ENCODE results near the gene OSTN. TPM values are rescaled to one million over a fixed set of nuclear protein-coding genes. Genes with fewer than 3 reads are reported as not detected.
"Not testable (repeated sequence)": the region's sequence is repeated elsewhere in the genome, so short reads cannot be mapped to it uniquely, and the experiment has no call there.

Gene OSTN
- total and polyA plus RNA-seq, 8 donors, result 0.70 TPM; not detected in 7

DNA sequence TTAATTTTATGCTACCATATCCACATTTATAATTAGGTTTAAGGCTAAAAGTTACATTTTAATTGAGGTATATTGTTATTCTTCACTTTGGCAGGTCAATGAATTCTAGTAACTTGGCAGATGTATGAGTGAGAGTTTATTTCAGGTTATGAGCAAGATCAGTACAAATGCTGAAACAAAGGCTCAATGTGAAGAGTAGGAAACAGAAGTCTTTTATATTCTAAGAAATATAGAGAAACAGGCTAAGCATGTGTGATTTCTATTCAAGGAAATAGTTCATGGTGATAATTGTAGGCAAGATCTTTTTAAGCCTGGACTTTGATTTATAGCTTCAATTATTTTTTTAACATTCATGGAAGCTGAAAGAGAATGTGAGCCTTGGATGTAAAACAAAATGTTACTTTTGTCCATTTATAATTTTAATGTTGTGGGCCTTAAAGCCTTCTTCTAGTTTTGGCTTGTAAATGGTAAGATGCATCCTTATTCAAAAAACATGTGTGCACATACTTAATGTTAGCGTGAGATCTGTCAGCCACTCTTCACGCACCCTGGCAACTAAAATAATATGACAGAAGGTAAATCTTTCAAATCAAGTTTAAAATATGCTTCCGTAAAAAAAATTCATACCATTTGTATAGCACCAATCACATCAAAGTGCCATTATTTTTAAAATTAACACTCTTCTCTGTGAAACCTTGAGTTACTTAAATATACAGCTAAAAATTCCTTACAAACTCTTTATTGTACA lies 22.8 kb upstream of the OSTN start:
- Histone ChIP-seq H3K4me1 (no peaks in the 10 kb centered on the region), H3K27me3 (no peaks in the 10 kb centered on the region), H3K27ac (no peak overlapping the region), H3K9me3 (no peaks in the 10 kb centered on the region), H3K4me3 (no peak overlapping the region), H3K36me3 (no peaks in the 10 kb centered on the region)
- DNase-seq (no peak), ATAC-seq (no peak), FAIRE-seq (no peak)
- 70% methylated on average over 3 of the region's 3 CpGs for WGBS, 2 donors
- no peak for TF ChIP-seq CTCF (IDR thresholded peaks at IDR 0.05)
- intact Hi-C loops (cut with DNase I), result no loop called here

GRCh38 chr3:191185382-191185781 lies 13.7 kb upstream of the OSTN start:
- ATAC-seq; H3K27me3 ChIP-seq; H3K27ac ChIP-seq; H3K4me1 ChIP-seq; H3K36me3 ChIP-seq; intact Hi-C loops (cut with DNase I); FAIRE-seq; DNase-seq; H3K4me3 ChIP-seq; H3K9me3 ChIP-seq: not testable (repeated sequence)
- WGBS, 2 donors, result 79 to 84% methylated on average over 9 of the region's 9 CpGs

DNA sequence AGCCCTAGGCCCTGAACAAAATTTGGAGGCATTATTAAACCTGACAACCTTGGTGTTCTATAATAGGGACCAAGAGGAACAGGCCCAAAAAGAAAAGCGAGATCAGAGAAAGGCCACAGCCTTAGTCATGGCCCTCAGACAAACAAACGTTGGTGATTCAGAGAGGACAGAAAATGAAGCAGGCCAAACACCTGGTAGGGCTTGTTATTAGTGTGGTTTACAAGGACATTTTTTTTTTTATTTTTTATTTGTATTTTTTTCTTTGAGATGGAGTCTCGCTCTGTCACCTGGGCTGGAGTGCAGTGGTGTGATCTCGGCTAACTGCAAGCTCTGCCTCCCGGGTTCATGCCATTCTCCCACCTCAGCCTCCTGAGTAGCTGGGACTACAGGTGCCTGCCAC lies 10.8 kb upstream of the OSTN start:
- 73 to 81% methylated on average over 5 of the region's 5 CpGs for WGBS, 2 donors
- intact Hi-C loops (cut with DNase I); ATAC-seq: not testable (repeated sequence)

DNA sequence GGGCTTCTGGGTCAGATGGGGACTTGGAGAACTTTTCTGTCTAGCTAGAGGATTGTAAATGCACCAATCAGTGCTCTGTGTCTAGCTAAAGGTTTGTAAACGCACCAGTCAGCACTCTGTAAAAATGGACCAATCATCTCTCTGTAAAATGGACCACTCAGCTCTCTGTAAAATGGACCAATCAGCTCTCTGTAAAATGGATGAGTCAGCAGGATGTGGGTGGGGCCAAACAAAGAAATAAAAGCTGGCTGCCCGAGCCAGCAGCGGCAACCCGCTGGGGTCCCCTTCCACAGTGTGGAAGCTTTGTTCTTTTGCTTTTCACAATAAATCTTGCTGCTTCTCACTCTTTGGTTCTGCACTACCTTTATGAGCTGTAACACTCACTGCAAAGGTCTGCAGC lies 6.8 kb upstream of the OSTN start:
- H3K27me3 ChIP-seq; DNase-seq; intact Hi-C loops (cut with DNase I); H3K36me3 ChIP-seq; H3K9me3 ChIP-seq; H3K27ac ChIP-seq; ATAC-seq; H3K4me3 ChIP-seq; FAIRE-seq; H3K4me1 ChIP-seq: not testable (repeated sequence)
- WGBS, 2 donors, result 88 to 93% methylated on average over 4 of the region's 4 CpGs

More for the DNA sequence above, 10.8 kb upstream of the OSTN start:
- H3K27ac ChIP-seq, FAIRE-seq, DNase-seq, H3K36me3 ChIP-seq, H3K27me3 ChIP-seq, H3K4me1 ChIP-seq, H3K9me3 ChIP-seq, H3K4me3 ChIP-seq: not testable (repeated sequence)

DNA sequence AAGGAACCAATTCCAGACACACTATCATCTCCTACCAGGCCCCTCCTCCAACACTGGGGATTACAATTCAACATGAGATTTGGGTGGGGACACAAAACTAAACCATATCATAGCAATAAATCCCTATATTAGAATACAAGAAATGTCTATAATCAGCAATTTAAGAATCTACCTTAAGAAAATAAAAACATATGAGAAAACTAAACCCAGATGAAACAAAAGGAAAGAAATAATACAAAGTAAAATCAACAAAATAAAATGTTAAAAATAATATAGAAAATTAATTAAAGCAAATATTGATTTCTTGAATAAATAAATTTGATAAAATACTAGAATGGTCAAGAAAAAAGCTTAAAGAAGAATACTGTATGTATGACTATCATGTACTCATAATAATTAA lies 6.1 kb upstream of the OSTN start:
- no peaks in the 10 kb centered on the region for H3K36me3 ChIP-seq
- no peaks in the 10 kb centered on the region for H3K27me3 ChIP-seq
- no peaks in the 10 kb centered on the region for H3K4me1 ChIP-seq
- DNase-seq (no peak), ATAC-seq (no peak), FAIRE-seq (peak; percentile 13)
- no peaks in the 10 kb centered on the region for H3K9me3 ChIP-seq
- no peak overlapping the region for H3K27ac ChIP-seq
- no peak overlapping the region for H3K4me3 ChIP-seq
- TF ChIP-seq CTCF (IDR thresholded peaks at IDR 0.05), result no peak
- intact Hi-C loops (cut with DNase I), result no loop called here

DNA sequence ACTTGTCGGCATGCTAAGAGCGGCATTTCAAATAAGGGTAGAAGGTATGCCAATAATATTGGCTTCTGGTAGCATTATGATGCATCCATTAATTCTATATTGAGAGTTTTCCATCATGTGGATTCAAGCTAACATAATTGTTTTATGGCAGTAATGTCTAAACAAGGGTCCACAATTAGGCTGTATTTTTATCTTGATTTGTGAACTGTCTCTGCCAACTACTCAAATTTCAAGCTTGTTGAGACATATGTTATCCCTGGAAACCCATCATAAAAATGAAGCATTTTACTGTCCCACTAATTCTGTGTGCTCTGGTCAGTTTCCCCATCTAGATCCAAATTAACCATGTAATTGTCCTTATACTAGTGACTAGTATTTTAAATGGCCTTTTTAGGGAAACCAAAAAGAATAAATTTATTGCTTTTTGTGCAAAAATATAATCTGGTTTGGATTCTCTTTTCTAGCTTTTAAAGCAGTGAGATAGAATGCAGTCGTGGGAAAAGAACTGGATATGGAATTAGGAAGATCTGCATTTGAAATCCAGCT lies 1.2 kb upstream of the OSTN start:
- no peaks in the 10 kb centered on the region for H3K36me3 ChIP-seq
- intact Hi-C loops (cut with DNase I), result no loop called here

More for the DNA sequence above, 1.2 kb upstream of the OSTN start:
- H3K9me3 ChIP-seq, result no peaks in the 10 kb centered on the region
- TF ChIP-seq CTCF (IDR thresholded peaks at IDR 0.05), result no peak
- H3K27ac ChIP-seq, result no peak overlapping the region
- no peaks in the 10 kb centered on the region for H3K4me1 ChIP-seq
- peaks cover 0 to under 1% (median 0%) of the 10 kb centered on the region in 4 donors for H3K27me3 ChIP-seq
- FAIRE-seq (no peak), DNase-seq (no peak), ATAC-seq (no peak)
- 67 to 72% methylated on average over 3 of the region's 3 CpGs for WGBS, 2 donors
- no peak overlapping the region for H3K4me3 ChIP-seq
